ENCODE data around the gene PRDM2.
"Not testable (repeated sequence)": the region's sequence is repeated elsewhere in the genome, so short reads cannot be mapped to it uniquely, and the experiment has no call there.

The PRDM2 gene

DNA sequence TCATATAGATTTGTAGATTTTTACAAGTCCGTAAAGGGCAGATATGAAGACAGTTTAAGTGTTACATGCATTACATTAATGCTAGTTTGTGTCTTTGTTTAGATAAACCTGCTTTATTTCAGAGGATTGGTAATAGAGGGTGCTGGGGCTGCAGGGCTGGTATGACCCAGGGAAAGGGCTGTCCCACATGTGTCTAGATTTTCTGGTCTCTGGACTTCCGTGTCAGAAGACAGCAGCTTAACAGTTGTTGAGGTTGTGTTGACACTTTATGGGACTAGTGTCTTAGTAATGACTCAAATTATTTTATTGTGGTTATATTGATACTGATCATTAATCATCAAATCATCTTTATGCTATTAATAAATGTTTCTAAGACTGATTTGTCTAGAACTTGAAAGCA is 10.1 kb downstream of the PRDM2 start:
- no peak overlapping the region for H3K27ac ChIP-seq
- no peak for TF ChIP-seq CTCF (conservative IDR thresholded peaks at IDR 0.05)
- TF ChIP-seq ZFX (IDR thresholded peaks at IDR 0.05): no peak

DNA sequence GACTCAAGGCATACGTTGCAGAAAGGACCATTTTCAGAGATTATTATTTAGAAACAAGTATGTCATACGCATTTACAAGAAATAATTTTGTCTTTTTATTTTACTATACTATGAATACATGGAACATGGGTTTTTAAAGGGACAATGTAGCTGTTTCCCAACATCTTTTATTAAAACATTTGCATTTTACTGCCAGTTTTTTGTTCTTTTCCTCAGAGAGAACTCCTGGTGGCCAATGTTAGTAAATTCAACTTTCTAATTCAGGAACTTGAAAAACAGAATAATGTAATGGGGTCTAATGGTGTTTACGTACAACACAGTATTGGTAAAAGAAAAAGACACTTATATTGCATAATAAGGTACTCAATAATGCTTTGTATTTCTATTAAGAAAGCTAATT is 14.9 kb downstream of the PRDM2 start:
- H3K27ac ChIP-seq: no peak overlapping the region
- TF ChIP-seq CTCF (conservative IDR thresholded peaks at IDR 0.05): peak; percentile 43
- TF ChIP-seq ZFX (IDR thresholded peaks at IDR 0.05): no peak

- not testable (repeated sequence) for H3K27ac ChIP-seq
Measured at GRCh38 chr1:13715616-13716287, 15.8 kb downstream of the PRDM2 start.

- H3K27ac ChIP-seq: no peak overlapping the region
- no peak for TF ChIP-seq CTCF (conservative IDR thresholded peaks at IDR 0.05)
- no peak for TF ChIP-seq ZFX (IDR thresholded peaks at IDR 0.05)
Measured at GRCh38 chr1:13722808-13723360, 22.9 kb downstream of the PRDM2 start.

DNA sequence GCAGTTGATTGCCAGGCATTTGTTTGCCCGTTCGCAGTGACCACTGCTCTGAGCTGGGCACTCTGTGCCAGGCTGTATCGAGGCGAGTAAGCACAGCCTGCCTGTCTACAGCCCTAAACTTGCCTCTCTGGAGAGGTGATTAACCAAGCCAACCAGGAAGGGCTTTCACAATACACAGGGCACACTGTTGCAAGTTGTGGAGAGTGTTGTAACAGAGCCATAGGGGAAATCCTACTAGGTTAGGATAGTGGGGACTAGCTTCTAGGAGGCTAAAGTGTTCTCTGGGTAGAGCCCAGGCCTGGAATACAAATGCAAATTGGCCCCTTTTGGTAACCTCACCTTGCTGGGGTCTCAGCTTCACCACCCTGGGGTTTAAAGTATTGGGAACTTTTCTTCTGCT is 23.8 kb downstream of the PRDM2 start:
- TF ChIP-seq ZFX (IDR thresholded peaks at IDR 0.05) (no peak), CTCF (conservative IDR thresholded peaks at IDR 0.05) (no peak)
- H3K27ac ChIP-seq: no peak overlapping the region

DNA sequence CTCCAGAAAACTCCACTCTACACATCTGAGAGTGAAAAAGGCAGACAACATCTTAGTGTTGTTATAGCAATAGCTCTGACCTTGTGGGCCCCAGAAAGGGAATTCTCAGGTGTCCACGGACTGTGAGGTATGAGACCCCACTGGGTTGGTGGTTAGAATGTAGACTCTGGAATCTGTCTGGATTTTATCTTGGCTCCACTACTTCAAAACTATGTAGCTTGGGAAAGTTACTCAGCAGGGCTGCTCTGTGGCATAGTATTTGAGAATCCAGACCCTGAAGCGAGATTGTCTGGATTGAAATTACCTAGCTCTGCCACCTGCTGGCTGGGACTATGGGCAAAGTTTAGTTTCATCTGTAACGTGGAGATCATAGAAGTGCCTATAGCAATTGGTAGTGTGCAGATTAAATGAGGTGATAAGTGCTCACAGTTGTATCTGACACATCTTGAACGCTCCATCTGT is 25.8 kb downstream of the PRDM2 start:
- no peak overlapping the region for H3K27ac ChIP-seq
- no peak for TF ChIP-seq ZFX (IDR thresholded peaks at IDR 0.05)
- peak; percentile 65 for TF ChIP-seq CTCF (conservative IDR thresholded peaks at IDR 0.05)

GRCh38 chr1:13728091-13728715 is 28.2 kb downstream of the PRDM2 start:
- no peak overlapping the region for H3K27ac ChIP-seq
- no peak for TF ChIP-seq ZFX (IDR thresholded peaks at IDR 0.05)
- TF ChIP-seq CTCF (conservative IDR thresholded peaks at IDR 0.05): no peak

Measured in C4-2B (cell line).